SK-N-SH (cell line): ENCODE measurements around the gene GALNTL6.

ENCODE experiments used
- CTCF ChIP-seq: fragments of 200-600 bp; sonication (generic); IDR thresholded peaks from 2 replicates; pipeline ENCODE4 v1.6.1; 2017; ENCODE audit warnings: antibody characterized with exemption, mild to moderate bottlenecking, moderate library complexity
- EP300 ChIP-seq, 2 experiments: IDR thresholded peaks; 2 replicates each; pipeline versions ENCODE4 v1.4.0 to v1.6.1; 2012; ENCODE audit warnings: borderline replicate concordance in 1 of 2, low read depth in 1 of 2, low read length in 1 of 2
- EZH2phosphoT487 ChIP-seq: fragments of 200-600 bp; sonication (generic); IDR thresholded peaks from 2 replicates; pipeline ENCODE4 v1.6.1; 2017; ENCODE audit warnings: low read depth, mixed run types, mild to moderate bottlenecking, antibody characterized with exemption, moderate library complexity, borderline replicate concordance
- GATA2 ChIP-seq: sonication (generic); formaldehyde crosslinking; IDR thresholded peaks from 2 replicates; pipeline ENCODE4 v1.5.0; 2020; ENCODE audit warnings: mild to moderate bottlenecking, missing genetic modification reagents
- SMC3 ChIP-seq: IDR thresholded peaks from 2 replicates; pipeline ENCODE4 v1.6.1; 2012; ENCODE audit warnings: low read depth, low read length, improper control_type of control experiment
- TEAD4 ChIP-seq: IDR thresholded peaks from 2 replicates; pipeline ENCODE4 v1.4.0; 2012; ENCODE audit warnings: mild to moderate bottlenecking, borderline replicate concordance; ENCODE audit not compliant: insufficient read depth
- ZBTB33 ChIP-seq: IDR thresholded peaks from 2 replicates; pipeline ENCODE4 v1.4.0; 2012; ENCODE audit warnings: low read depth, borderline replicate concordance

GRCh38 chr4:173061160-173061559, 1248.0 kb downstream of the GALNTL6 start:
- no peak for TF ChIP-seq EZH2phosphoT487
- TF ChIP-seq CTCF = no peak
- no peak for TF ChIP-seq GATA2 (CRISPR knock-in tag)
- no peak for TF ChIP-seq TEAD4
- TF ChIP-seq ZBTB33 = no peak
- TF ChIP-seq EP300 (IDR thresholded peaks at IDR 0.05; ENCODE audit: borderline replicate concordance in 1 of 2, low read depth in 1 of 2, low read length in 1 of 2) = no peak
- TF ChIP-seq SMC3 = no peak
